ENCODE data around the gene CEP43.

GRCh38 chr6:166998256-166999144, 697 bp upstream of the CEP43 start:
- TF ChIP-seq GATA3 (IDR thresholded peaks at IDR 0.05; ENCODE audit: low read depth, low read length) (no peak), GATA2 (IDR thresholded peaks at IDR 0.05; ENCODE audit: low read depth, low read length) (no peak)
